H9 (cell line): ENCODE results near the gene FCMR. TPM values are rescaled to one million over a fixed set of nuclear protein-coding genes. Genes with fewer than 3 reads are reported as not detected.

Experiments
- DNase-seq: peaks from one replicate; pipeline ENCODE4 v3.0.0-alpha.2; 2017
- H2AFZ ChIP-seq: one replicate; pipeline ENCODE4 v1.6.1; 2013; ENCODE audit warnings: mild to moderate bottlenecking, low read length, control low read depth, moderate library complexity
- H2AK5ac ChIP-seq: 2 replicates; pipeline ENCODE4 v1.6.1; 2013; ENCODE audit warnings: low read length, control low read depth, mixed read lengths; ENCODE audit not compliant: insufficient read length
- H2BK120ac ChIP-seq: one replicate; pipeline ENCODE4 v1.6.1; 2013; ENCODE audit warnings: low read depth, mild to moderate bottlenecking, low read length, control low read depth, inconsistent platforms; ENCODE audit not compliant: poor library complexity, severe bottlenecking
- H2BK12ac ChIP-seq: 2 replicates; pipeline ENCODE4 v1.6.1; 2013; ENCODE audit warnings: low read length, control low read depth, mixed read lengths, low read depth; ENCODE audit not compliant: insufficient read length
- H2BK15ac ChIP-seq: 2 replicates; pipeline ENCODE4 v1.6.1; 2013; ENCODE audit warnings: low read depth, low read length, control low read depth
- H2BK20ac ChIP-seq: one replicate; pipeline ENCODE4 v1.6.1; 2013; ENCODE audit warnings: low read depth, mild to moderate bottlenecking, low read length, control low read depth, inconsistent platforms; ENCODE audit not compliant: poor library complexity, severe bottlenecking
- H2BK5ac ChIP-seq: 2 replicates; pipeline ENCODE4 v1.6.1; 2013; ENCODE audit warnings: low read length, control low read depth, mixed read lengths; ENCODE audit not compliant: insufficient read length
- H3K14ac ChIP-seq: 2 replicates; pipeline ENCODE4 v1.6.1; 2013; ENCODE audit warnings: low read length, control low read depth; ENCODE audit not compliant: insufficient read depth
- H3K18ac ChIP-seq: 2 replicates; pipeline ENCODE4 v1.6.1; 2013; ENCODE audit warnings: low read depth, mild to moderate bottlenecking, mixed read lengths, low read length, control low read depth; ENCODE audit not compliant: insufficient read length
- H3K23ac ChIP-seq: 2 replicates; pipeline ENCODE4 v1.6.1; 2013; ENCODE audit warnings: low read length, control low read depth, mixed read lengths, low read depth; ENCODE audit not compliant: insufficient read length
- H3K23me2 ChIP-seq: 2 replicates; pipeline ENCODE4 v1.6.1; 2013; ENCODE audit warnings: low read depth, mild to moderate bottlenecking, mixed read lengths, low read length, control low read depth; ENCODE audit not compliant: insufficient read length, poor library complexity, severe bottlenecking
- H3K27ac ChIP-seq: 2 replicates; pipeline ENCODE4 v1.5.1; 2013; ENCODE audit warnings: low read length, control low read depth, mixed read lengths, low read depth; ENCODE audit not compliant: insufficient read length
- H3K27me3 ChIP-seq: 2 replicates; pipeline ENCODE4 v1.6.1; 2013; ENCODE audit warnings: low read length, control low read depth, inconsistent platforms; ENCODE audit not compliant: insufficient read depth
- H3K4ac ChIP-seq: 2 replicates; pipeline ENCODE4 v1.6.1; 2013; ENCODE audit warnings: low read depth, mild to moderate bottlenecking, control low read depth, inconsistent platforms, low read length, moderate library complexity
- H3K4me1 ChIP-seq: 2 replicates; pipeline ENCODE4 v1.6.1; 2013; ENCODE audit warnings: low read length, control low read depth, inconsistent platforms; ENCODE audit not compliant: insufficient read depth
- H3K4me2 ChIP-seq: 2 replicates; pipeline ENCODE4 v1.6.1; 2013; ENCODE audit warnings: low read length, control low read depth, mixed read lengths; ENCODE audit not compliant: insufficient read length, insufficient read depth
- H3K56ac ChIP-seq: 2 replicates; pipeline ENCODE4 v1.6.1; 2013; ENCODE audit warnings: low read depth, mild to moderate bottlenecking, mixed read lengths, low read length, control low read depth; ENCODE audit not compliant: insufficient read length
- H3K79me1 ChIP-seq: 2 replicates; pipeline ENCODE4 v1.6.1; 2013; ENCODE audit warnings: low read depth, mild to moderate bottlenecking, moderate library complexity, low read length, control low read depth, inconsistent platforms; ENCODE audit not compliant: insufficient read depth, poor library complexity, severe bottlenecking
- H3K79me2 ChIP-seq: 2 replicates; pipeline ENCODE4 v1.6.1; 2013; ENCODE audit warnings: low read length, control low read depth, inconsistent platforms; ENCODE audit not compliant: insufficient read depth
- H3K9ac ChIP-seq: 2 replicates; pipeline ENCODE4 v1.6.1; 2013; ENCODE audit warnings: low read length, control low read depth, mixed read lengths; ENCODE audit not compliant: insufficient read length; ENCODE audit errors: extremely low read depth
- H3K9me3 ChIP-seq: one replicate; pipeline ENCODE4 v1.6.1; 2013; ENCODE audit warnings: low read depth, low read length, inconsistent platforms; ENCODE audit not compliant: control insufficient read depth
- H3T11ph ChIP-seq: one replicate; pipeline ENCODE4 v1.6.1; 2013; ENCODE audit warnings: mild to moderate bottlenecking, low read length, control low read depth, inconsistent platforms
- H4K20me1 ChIP-seq: one replicate; pipeline ENCODE4 v1.6.1; 2013; ENCODE audit not compliant: control insufficient read depth, insufficient read length, insufficient read depth
- H4K5ac ChIP-seq: 2 replicates; pipeline ENCODE4 v1.6.1; 2013; ENCODE audit warnings: low read depth, mild to moderate bottlenecking, mixed read lengths, low read length, control low read depth; ENCODE audit not compliant: insufficient read length
- H4K8ac ChIP-seq: replicated peaks from 2 replicates; pipeline ENCODE4 v1.6.1; 2013; ENCODE audit warnings: low read length, control low read depth, mixed read lengths, low read depth; ENCODE audit not compliant: insufficient read length
- H4K91ac ChIP-seq: 2 replicates; pipeline ENCODE4 v1.6.1; 2013; ENCODE audit warnings: low read depth, mild to moderate bottlenecking, moderate library complexity, mixed read lengths, low read length, control low read depth; ENCODE audit not compliant: insufficient read length
- H3K27ac Mint-ChIP-seq, 3 experiments: 2 replicates in 2 of 3; 3 replicates in 1 of 3; pipeline ENCODE4 v1.8.0; 2020 to 2021; ENCODE audit warnings: mixed read lengths in 3 of 3, mild to moderate bottlenecking in 1 of 3, moderate library complexity in 1 of 3
- H3K27me3 Mint-ChIP-seq: 2 replicates; pipeline ENCODE4 v1.8.0; 2021; ENCODE audit warnings: low read depth, mild to moderate bottlenecking, moderate library complexity, mixed read lengths
- H3K36me3 Mint-ChIP-seq, 3 experiments: 2 replicates in 2 of 3; 3 replicates in 1 of 3; pipeline ENCODE4 v1.8.0; 2020 to 2021; ENCODE audit warnings: low read depth in 3 of 3, mixed read lengths in 3 of 3; ENCODE audit not compliant: insufficient read depth in 1 of 3
- H3K4me1 Mint-ChIP-seq, 2 experiments: 2 replicates each; pipeline ENCODE4 v1.8.0; 2020; ENCODE audit warnings: mixed read lengths in 2 of 2
- H3K4me3 Mint-ChIP-seq, 2 experiments: 2 replicates in 1 of 2; 3 replicates in 1 of 2; pipeline ENCODE4 v1.8.0; 2020 to 2021; ENCODE audit warnings: mild to moderate bottlenecking in 2 of 2, mixed read lengths in 2 of 2, moderate library complexity in 1 of 2
- H3K9me3 Mint-ChIP-seq, 2 experiments: 2 replicates in 1 of 2; 3 replicates in 1 of 2; pipeline ENCODE4 v1.8.0; 2020; ENCODE audit warnings: mild to moderate bottlenecking in 2 of 2, mixed read lengths in 2 of 2, moderate library complexity in 1 of 2
- CTCF ChIP-seq: fragments of 200-600 bp; sonication (generic); conservative IDR thresholded peaks from 3 replicates; pipeline ENCODE4 v1.8.0; 2021; ENCODE audit warnings: antibody characterized with exemption, mild to moderate bottlenecking
- WGBS: extraction: QIAGEN DNeasy Blood & Tissue Kit; methylation state at CpG from one replicate; pipeline ENCODE4 v1.1.7; 2013; ENCODE audit warnings: missing lambda C conversion rate, low lambda C conversion rate, mixed read lengths; ENCODE audit not compliant: insufficient read length; ENCODE audit errors: extremely low coverage; 5-methylcytosine and 5-hydroxymethylcytosine counted together
- total RNA-seq: library from RNA; stranded (reverse); gene quantifications from 2 replicates; pipeline ENCODE4 v1.2.1, GENCODE V29; 2021

FCMR gene
- total RNA-seq, 1 experiment from 2014 or later: not detected

- no peak overlapping the region for H2BK12ac ChIP-seq
- no peak overlapping the region for H2BK5ac ChIP-seq
- H3K27ac Mint-ChIP-seq: peak overlapping the region in 1 of 3 experiments; percentile 50; a peak in 1 of 7 replicates
- no peak for TF ChIP-seq CTCF
- DNase-seq: no peak
- no peak overlapping the region for H3T11ph ChIP-seq
- H3K79me1 ChIP-seq: no peaks in the 10 kb centered on the region
- H4K5ac ChIP-seq: no peak overlapping the region
- no peaks in the 10 kb centered on the region for H3K27me3 ChIP-seq
- H3K9me3 ChIP-seq: no peaks in the 10 kb centered on the region
- no peak overlapping the region for H2AFZ ChIP-seq
- no peak overlapping the region for H3K9ac ChIP-seq
- H3K14ac ChIP-seq: no peak overlapping the region
- H3K9me3 Mint-ChIP-seq: no peaks in the 10 kb centered on the region
- no CpG with 5 or more reads among the region's 10 CpGs for WGBS
- H3K23ac ChIP-seq: no peak overlapping the region
- H3K27ac ChIP-seq: no peak overlapping the region
- H3K36me3 Mint-ChIP-seq: no peaks in the 10 kb centered on the region; a peak in 1 of 7 replicates
- H3K4me2 ChIP-seq: no peak overlapping the region
- no peak overlapping the region for H4K91ac ChIP-seq
- H4K8ac ChIP-seq: no peak overlapping the region
- no peak overlapping the region for H3K4me3 Mint-ChIP-seq
- peaks cover 0 to 6% of the 10 kb centered on the region in 2 experiments; a peak in 2 of 4 replicates for H3K4me1 Mint-ChIP-seq
- H4K20me1 ChIP-seq: no peaks in the 10 kb centered on the region
- H2BK15ac ChIP-seq: no peak overlapping the region
- no peak overlapping the region for H2BK120ac ChIP-seq
- no peak overlapping the region for H3K56ac ChIP-seq
- no peaks in the 10 kb centered on the region for H3K4me1 ChIP-seq
- H3K27me3 Mint-ChIP-seq: peaks cover 18% of the 10 kb centered on the region
- no peak overlapping the region for H2BK20ac ChIP-seq
- no peaks in the 10 kb centered on the region for H3K23me2 ChIP-seq
- no peaks in the 10 kb centered on the region for H3K79me2 ChIP-seq
- H2AK5ac ChIP-seq: no peak overlapping the region
- H3K4ac ChIP-seq: no peak overlapping the region
- H3K18ac ChIP-seq: no peak overlapping the region
Observed at GRCh38 chr1:206954459-206955342, 33.0 kb upstream of the FCMR start.
